Colon (tissue), 2 donors: Measurements from ENCODE around the gene CTRB1.
"Not testable (repeated sequence)": the region's sequence is repeated elsewhere in the genome, so short reads cannot be mapped to it uniquely, and the experiment has no call there.

Experiments used
- FAIRE-seq: peaks from 2 replicates; lab custom pipeline; 2012; peaks lifted over from hg19 to GRCh38; lab: Jason Lieb, UNC
- donor health status: control.
- donor health status: control.

The CTRB1 gene

DNA sequence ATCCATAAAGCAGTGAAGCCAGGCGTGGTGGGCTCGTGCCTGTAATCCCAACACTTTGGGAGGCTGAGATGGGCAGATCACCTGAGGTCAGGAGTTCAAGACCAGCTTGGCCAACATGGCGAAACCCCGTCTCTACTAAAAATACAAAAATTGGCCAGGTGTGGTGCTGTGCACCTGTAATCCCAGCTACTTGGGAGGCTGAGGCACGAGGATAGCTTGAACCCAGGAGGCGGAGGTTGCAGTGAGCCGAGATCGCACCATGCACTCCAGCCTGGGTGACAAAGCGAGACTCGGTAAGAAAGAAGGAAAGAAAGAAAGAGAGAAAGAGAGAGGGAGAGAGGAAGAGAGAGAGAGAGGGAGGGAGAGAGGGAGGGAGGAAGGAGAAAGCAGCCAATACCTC lies 53.8 kb downstream of the CTRB1 start:
- not testable (repeated sequence) for FAIRE-seq

DNA sequence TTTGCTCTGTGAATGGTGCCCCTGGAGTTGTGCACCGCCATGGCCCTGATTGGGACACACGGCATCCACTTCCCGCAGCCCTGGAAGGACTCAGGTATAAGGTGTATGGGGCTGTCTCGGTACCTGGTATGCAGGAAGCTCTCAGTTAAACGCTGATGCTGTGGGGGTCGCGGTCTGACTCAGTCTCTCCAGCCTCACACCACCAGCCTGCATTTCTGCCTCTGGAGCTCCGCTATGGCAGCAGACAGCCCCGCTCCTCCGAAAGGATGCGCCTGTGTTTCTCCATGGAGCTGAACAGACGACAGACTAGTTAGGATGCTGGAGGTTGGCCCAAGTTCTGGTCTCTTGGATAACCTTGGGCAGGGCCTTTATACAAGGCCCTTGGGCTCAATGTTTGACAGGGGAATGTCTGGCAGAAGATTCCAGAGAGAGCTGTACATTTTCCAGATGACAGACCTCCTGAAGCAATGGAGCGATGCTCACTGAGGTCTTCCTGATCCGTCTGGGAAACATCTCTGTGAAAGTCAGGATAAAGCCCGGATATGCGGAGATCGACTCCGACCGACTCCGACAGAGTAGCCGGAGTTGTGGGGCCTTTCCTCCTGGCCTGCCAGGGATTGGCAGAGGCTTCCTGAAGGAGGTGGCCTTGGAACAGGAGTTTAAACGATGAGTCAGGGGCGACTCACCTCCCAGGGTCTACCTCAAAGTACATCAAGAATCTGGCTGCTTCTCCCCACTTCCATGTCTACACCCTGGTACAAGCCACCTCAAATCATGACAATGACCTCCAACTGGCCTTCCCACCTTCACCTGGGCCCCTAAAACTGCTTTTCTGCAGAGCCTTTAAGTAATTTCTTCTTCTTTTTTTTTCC lies 54.5 kb downstream of the CTRB1 start:
- FAIRE-seq = no peak
